Panc1 (cell line): ENCODE data around the gene TBATA. TPM values are rescaled to one million over a fixed set of nuclear protein-coding genes. Genes with fewer than 3 reads are reported as not detected.

Experiments
- ATAC-seq: fragments of 200-7000 bp; cut with Tn5 transposase; 2 replicates; pipeline ENCODE4 v1.9.1; 2020; ENCODE audit warnings: mild to moderate bottlenecking, moderate library complexity
- BruUV-seq: library from RNA; stranded (reverse); fragments of 400-500 nt; replicated peaks from 2 replicates; lab custom pipeline; 2021; lab: Mats Ljungman, UMichigan
- CTCF ChIA-PET: fragments of 300-600 bp; sonication (Branson Sonifier 250); formaldehyde crosslinking; loops from one replicate; lab custom pipeline; 2022; ENCODE audit warnings: antibody characterized with exemption; lab: Charles Lee
- POLR2A ChIA-PET: fragments of 300-600 bp; sonication (Branson Sonifier 250); formaldehyde crosslinking; loops from one replicate; lab custom pipeline; 2022; ENCODE audit warnings: antibody characterized with exemption; lab: Charles Lee
- DNase-seq: peaks from one replicate; pipeline ENCODE4 v3.0.0-alpha.2; 2010; ENCODE audit warnings: low read depth, low spot score
- H3K27ac ChIP-seq: 2 replicates; pipeline ENCODE4 v1.5.1; 2011; ENCODE audit warnings: mild to moderate bottlenecking, low read length, inconsistent platforms
- H3K27me3 ChIP-seq: fragments of 200-500 bp; sonication (Bioruptor generic); 2 replicates; pipeline ENCODE4 v1.6.0; 2014; ENCODE audit warnings: low read length, inconsistent platforms; ENCODE audit not compliant: control insufficient read depth, insufficient read depth
- H3K36me3 ChIP-seq: fragments of 200-500 bp; sonication (Bioruptor generic); 2 replicates; pipeline ENCODE4 v1.5.1; 2014; ENCODE audit warnings: inconsistent platforms, mild to moderate bottlenecking, low read length, moderate library complexity; ENCODE audit not compliant: control insufficient read depth, insufficient read depth
- H3K4me1 ChIP-seq: 2 replicates; pipeline ENCODE4 v1.5.1; 2011; ENCODE audit warnings: inconsistent platforms, mild to moderate bottlenecking, low read length, moderate library complexity; ENCODE audit not compliant: control insufficient read depth, insufficient read depth
- H3K4me3 ChIP-seq, 2 experiments: 2 replicates each; pipeline ENCODE4 v1.5.1; 2011 to 2012; ENCODE audit warnings: low read depth in 2 of 2, low read length in 2 of 2, mild to moderate bottlenecking in 2 of 2, inconsistent platforms in 1 of 2, moderate library complexity in 1 of 2
- H3K9me3 ChIP-seq: fragments of 200-500 bp; sonication (Bioruptor generic); 2 replicates; pipeline ENCODE4 v1.5.1; 2014; ENCODE audit warnings: low read depth, mild to moderate bottlenecking, inconsistent platforms, low read length, moderate library complexity; ENCODE audit not compliant: control insufficient read depth, insufficient read depth
- POLR2AphosphoS5 ChIP-seq: IDR thresholded peaks from 2 replicates; pipeline ENCODE4 v1.6.1; 2012; ENCODE audit warnings: mild to moderate bottlenecking, low read depth, low read length, moderate library complexity
- SIN3A ChIP-seq: IDR thresholded peaks from 2 replicates; pipeline ENCODE4 v1.6.1; 2012; ENCODE audit warnings: low read depth, mild to moderate bottlenecking, low read length, moderate library complexity, borderline replicate concordance; ENCODE audit not compliant: insufficient read depth
- TCF7L2 ChIP-seq: IDR thresholded peaks from 2 replicates; pipeline ENCODE4 v1.6.1; 2011; ENCODE audit warnings: mild to moderate bottlenecking, low read depth, low read length, inconsistent platforms
- in situ Hi-C: cut with HindIII; loops from 2 replicates; pipeline ENCODE4 v1.10.0; 2016; ENCODE audit warnings: low sequenced_read_pairs, low pct_unique_long_range_greater_than_20kb
- intact Hi-C: fragments of 100-400 bp; cut with micrococcal nuclease; formaldehyde crosslinking; loops from one replicate; pipeline ENCODE4 v1.10.0; 2022; ENCODE audit not compliant: unreplicated experiment
- total RNA-seq: library from RNA; stranded (reverse); gene quantifications from one replicate; pipeline ENCODE4 v1.2.1, GENCODE V29; 2021; ENCODE audit not compliant: unreplicated experiment
- TF ChIP-seq, protein P1 (sequence below): fragments of 450-650 bp; IDR thresholded peaks from 2 replicates; pipeline ENCODE4 v1.5.1; 2017; ENCODE audit warnings: mild to moderate bottlenecking
- TF ChIP-seq, protein P2 (sequence below), 2 experiments: IDR thresholded peaks; 2 replicates each; pipeline ENCODE4 v1.6.1; 2011 to 2012; ENCODE audit warnings: low read depth in 2 of 2, control low read depth in 1 of 2, low read length in 1 of 2, mild to moderate bottlenecking in 1 of 2, moderate library complexity in 1 of 2; ENCODE audit not compliant: insufficient read depth in 1 of 2

TBATA gene
- total RNA-seq, 1 experiment from 2014 or later = not detected

DNA sequence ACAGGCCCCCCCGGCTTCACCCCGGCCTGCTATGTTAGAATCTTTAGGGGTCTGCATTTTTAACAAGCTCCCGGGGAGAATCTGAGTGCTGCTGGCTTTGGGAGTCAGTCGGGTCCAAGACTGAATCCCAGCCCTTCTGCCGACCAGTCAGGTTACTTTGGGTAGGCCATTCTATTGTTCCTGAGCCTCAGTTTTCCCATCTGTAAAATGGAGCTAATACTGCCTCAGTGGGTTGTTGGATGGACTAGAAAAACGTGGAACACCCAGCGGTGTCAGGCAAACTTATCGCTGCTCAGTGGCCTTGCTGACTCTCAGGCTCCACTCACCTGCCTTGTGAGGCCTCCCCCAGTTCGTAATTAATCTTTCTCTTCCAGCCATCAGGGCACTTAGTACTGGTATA, 11.7 kb downstream of the TBATA start:
- BruUV-seq = no TSS peak
- ChIA-PET CTCF (interaction anchor here (0.6 kb wide), 1 partner anchor 19 kb away, joined by 4 read pairs; no protein-coding TSS in a partner anchor), POLR2A (interaction anchor here (0.6 kb wide), 1 partner anchor 497 kb away, joined by 3 read pairs; no protein-coding TSS in a partner anchor)
- intact Hi-C loops (no loop called here), in situ Hi-C loops (no loop called here)
- ATAC-seq (no peak), DNase-seq (no peak)
- TF ChIP-seq POLR2AphosphoS5 = no peak
- TF ChIP-seq, protein P1, sequence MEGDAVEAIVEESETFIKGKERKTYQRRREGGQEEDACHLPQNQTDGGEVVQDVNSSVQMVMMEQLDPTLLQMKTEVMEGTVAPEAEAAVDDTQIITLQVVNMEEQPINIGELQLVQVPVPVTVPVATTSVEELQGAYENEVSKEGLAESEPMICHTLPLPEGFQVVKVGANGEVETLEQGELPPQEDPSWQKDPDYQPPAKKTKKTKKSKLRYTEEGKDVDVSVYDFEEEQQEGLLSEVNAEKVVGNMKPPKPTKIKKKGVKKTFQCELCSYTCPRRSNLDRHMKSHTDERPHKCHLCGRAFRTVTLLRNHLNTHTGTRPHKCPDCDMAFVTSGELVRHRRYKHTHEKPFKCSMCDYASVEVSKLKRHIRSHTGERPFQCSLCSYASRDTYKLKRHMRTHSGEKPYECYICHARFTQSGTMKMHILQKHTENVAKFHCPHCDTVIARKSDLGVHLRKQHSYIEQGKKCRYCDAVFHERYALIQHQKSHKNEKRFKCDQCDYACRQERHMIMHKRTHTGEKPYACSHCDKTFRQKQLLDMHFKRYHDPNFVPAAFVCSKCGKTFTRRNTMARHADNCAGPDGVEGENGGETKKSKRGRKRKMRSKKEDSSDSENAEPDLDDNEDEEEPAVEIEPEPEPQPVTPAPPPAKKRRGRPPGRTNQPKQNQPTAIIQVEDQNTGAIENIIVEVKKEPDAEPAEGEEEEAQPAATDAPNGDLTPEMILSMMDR = no peak
- no peak for TF ChIP-seq TCF7L2
- TF ChIP-seq, protein P2, sequence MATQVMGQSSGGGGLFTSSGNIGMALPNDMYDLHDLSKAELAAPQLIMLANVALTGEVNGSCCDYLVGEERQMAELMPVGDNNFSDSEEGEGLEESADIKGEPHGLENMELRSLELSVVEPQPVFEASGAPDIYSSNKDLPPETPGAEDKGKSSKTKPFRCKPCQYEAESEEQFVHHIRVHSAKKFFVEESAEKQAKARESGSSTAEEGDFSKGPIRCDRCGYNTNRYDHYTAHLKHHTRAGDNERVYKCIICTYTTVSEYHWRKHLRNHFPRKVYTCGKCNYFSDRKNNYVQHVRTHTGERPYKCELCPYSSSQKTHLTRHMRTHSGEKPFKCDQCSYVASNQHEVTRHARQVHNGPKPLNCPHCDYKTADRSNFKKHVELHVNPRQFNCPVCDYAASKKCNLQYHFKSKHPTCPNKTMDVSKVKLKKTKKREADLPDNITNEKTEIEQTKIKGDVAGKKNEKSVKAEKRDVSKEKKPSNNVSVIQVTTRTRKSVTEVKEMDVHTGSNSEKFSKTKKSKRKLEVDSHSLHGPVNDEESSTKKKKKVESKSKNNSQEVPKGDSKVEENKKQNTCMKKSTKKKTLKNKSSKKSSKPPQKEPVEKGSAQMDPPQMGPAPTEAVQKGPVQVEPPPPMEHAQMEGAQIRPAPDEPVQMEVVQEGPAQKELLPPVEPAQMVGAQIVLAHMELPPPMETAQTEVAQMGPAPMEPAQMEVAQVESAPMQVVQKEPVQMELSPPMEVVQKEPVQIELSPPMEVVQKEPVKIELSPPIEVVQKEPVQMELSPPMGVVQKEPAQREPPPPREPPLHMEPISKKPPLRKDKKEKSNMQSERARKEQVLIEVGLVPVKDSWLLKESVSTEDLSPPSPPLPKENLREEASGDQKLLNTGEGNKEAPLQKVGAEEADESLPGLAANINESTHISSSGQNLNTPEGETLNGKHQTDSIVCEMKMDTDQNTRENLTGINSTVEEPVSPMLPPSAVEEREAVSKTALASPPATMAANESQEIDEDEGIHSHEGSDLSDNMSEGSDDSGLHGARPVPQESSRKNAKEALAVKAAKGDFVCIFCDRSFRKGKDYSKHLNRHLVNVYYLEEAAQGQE (IDR thresholded peaks at IDR 0.05; ENCODE audit: insufficient read depth in 1 of 2, low read depth in 2 of 2, low read length in 1 of 2) = no peak
- no peak for TF ChIP-seq SIN3A
- no peaks in the 10 kb centered on the region for H3K36me3 ChIP-seq
- no peak overlapping the region for H3K4me3 ChIP-seq
- no peaks in the 10 kb centered on the region for H3K4me1 ChIP-seq
- H3K27me3 ChIP-seq = peaks cover 2% of the 10 kb centered on the region; the same call in 1 of the 2 replicates
- no peaks in the 10 kb centered on the region for H3K9me3 ChIP-seq
- no peak overlapping the region for H3K27ac ChIP-seq

DNA sequence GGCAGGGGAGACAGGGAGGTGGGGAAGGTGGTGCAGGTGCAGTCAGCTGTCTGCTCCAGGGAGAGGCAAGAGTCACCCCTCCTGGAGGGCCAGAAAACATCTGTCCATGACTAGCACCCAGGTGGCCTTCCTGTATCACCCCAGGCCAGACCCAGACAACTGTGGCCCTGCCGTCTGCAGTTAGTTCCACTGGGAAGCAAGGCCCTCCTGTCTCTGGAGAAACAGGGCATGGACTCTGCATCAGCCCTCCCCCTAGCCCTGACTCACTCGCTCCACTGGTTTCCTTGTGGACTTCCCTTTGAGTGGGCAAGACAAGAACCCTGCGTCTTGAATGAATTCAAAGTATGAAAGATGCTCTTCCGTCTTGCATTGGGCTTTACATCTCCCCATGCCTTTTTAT, 12.6 kb downstream of the TBATA start:
- in situ Hi-C loops = no loop called here
- CTCF ChIA-PET = no interaction called here
- intact Hi-C loops = no loop called here
- BruUV-seq = no TSS peak
- POLR2A ChIA-PET = interaction anchor here (0.6 kb wide), 1 partner anchor 498 kb away, joined by 3 read pairs; no protein-coding TSS in a partner anchor
- ATAC-seq = no peak
- TF ChIP-seq TCF7L2 = no peak
- TF ChIP-seq, protein P2 (IDR thresholded peaks at IDR 0.05; ENCODE audit: insufficient read depth in 1 of 2, low read depth in 2 of 2, low read length in 1 of 2) = no peak
- no peak for TF ChIP-seq SIN3A
- TF ChIP-seq, protein P1 = no peak
- no peak for TF ChIP-seq POLR2AphosphoS5
- Histone ChIP-seq H3K4me1 (no peaks in the 10 kb centered on the region), H3K9me3 (no peaks in the 10 kb centered on the region), H3K27me3 (peaks cover 2% of the 10 kb centered on the region; the same call in 1 of the 2 replicates), H3K27ac (no peak overlapping the region), H3K36me3 (no peaks in the 10 kb centered on the region), H3K4me3 (no peak overlapping the region)
- DNase-seq = no peak
